Right lobe of liver (tissue), 4 donors: ENCODE data around the gene ANLN.

ENCODE experiments used
- CTCF ChIP-seq, 4 donors: fragments of 200-600 bp in 3 of 4; fragments of 450-650 bp in 1 of 4; IDR thresholded peaks; one replicate each; pipeline versions ENCODE4 v1.5.1 to v1.8.0; 2016 to 2022; ENCODE audit warnings: antibody characterized with exemption in 4 of 4, mild to moderate bottlenecking in 2 of 4
- POLR2A ChIP-seq: fragments of 450-650 bp; IDR thresholded peaks from one replicate; pipeline ENCODE4 v1.6.1; 2017; ENCODE audit warnings: antibody characterized with exemption, mild to moderate bottlenecking
- donor health status: DM: no; HTN: no; CAD: no.
- donor health status: DM: no; HTN: no; CAD: no.
- donor health status: DM: no; HTN: yes; CAD: no.

GRCh38 chr7:36430881-36431280, 41.2 kb downstream of the ANLN start:
- TF ChIP-seq CTCF (IDR thresholded peaks at IDR 0.05): no peak
- no peak for TF ChIP-seq POLR2A
